Measurements from ENCODE around the gene CEP131.

DNA sequence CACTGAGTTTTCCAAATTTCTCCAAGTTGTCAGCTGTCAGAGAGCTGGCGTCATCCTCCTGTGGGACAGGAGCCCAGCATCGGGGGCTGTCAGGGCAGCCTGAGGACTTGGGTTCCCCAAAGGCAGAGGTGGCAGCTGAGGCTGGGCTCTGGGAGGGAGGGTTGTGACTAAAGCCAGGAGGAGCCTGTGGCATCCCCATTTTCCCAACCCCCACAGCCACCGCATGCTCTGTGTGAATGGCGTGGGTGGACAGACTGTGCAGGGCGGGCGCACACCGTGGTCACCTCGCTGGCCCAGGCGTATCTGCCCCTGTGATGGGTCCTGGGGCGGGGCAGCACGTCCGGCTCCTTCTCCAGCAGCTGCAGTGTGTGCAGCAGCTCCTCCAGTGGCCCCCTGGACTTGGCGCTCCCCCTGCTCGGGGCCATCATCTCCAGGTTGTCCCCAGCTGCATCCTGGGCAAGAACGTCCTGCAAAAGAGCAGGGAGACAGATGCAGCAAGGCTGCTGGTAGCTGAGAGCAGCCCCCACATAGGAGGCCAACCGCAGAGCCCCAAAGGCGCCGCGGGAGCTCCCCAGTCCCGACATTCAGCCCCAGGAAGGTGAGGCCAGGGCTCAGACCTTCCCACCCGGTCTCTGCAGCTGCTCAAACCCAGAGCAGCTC is 24.8 kb downstream of the CEP131 start:
- TF ChIP-seq, protein P1, sequence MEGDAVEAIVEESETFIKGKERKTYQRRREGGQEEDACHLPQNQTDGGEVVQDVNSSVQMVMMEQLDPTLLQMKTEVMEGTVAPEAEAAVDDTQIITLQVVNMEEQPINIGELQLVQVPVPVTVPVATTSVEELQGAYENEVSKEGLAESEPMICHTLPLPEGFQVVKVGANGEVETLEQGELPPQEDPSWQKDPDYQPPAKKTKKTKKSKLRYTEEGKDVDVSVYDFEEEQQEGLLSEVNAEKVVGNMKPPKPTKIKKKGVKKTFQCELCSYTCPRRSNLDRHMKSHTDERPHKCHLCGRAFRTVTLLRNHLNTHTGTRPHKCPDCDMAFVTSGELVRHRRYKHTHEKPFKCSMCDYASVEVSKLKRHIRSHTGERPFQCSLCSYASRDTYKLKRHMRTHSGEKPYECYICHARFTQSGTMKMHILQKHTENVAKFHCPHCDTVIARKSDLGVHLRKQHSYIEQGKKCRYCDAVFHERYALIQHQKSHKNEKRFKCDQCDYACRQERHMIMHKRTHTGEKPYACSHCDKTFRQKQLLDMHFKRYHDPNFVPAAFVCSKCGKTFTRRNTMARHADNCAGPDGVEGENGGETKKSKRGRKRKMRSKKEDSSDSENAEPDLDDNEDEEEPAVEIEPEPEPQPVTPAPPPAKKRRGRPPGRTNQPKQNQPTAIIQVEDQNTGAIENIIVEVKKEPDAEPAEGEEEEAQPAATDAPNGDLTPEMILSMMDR (IDR thresholded peaks at IDR 0.05): no peak
- TF ChIP-seq POLR2A (IDR thresholded peaks at IDR 0.05): no peak
